ENCODE results near the gene KRT6B. TPM values are rescaled to one million over a fixed set of nuclear protein-coding genes. Genes with fewer than 3 reads are reported as not detected.
"Not testable (repeated sequence)": the region's sequence is repeated elsewhere in the genome, so short reads cannot be mapped to it uniquely, and the experiment has no call there.

KRT6B gene
- total RNA-seq, 1 donor from 2014 or later = not detected

GRCh38 chr12:52493172-52493571 is 41.2 kb upstream of the KRT6B start, which contains the start of gene KRT6A:
KRT6A (minus strand) TSS chr12:52493257; CDS start chr12:52493188, 69 bp downstream.
- Mint-ChIP-seq H3K9me3 (ENCODE audit: low read depth) (no peaks in the 10 kb centered on the region), H3K4me1 (ENCODE audit: low read depth) (peaks cover 3% of the 10 kb centered on the region), H3K27me3 (peaks cover 46% of the 10 kb centered on the region), H3K36me3 (ENCODE audit: insufficient read depth) (no peaks in the 10 kb centered on the region), H3K27ac (no peak within 1 kb of the TSS), H3K4me3 (ENCODE audit: low read depth) (no peak within 1 kb of the TSS)
- no peak for DNase-seq (ENCODE audit: low spot score, unreplicated experiment)
- no peak for TF ChIP-seq CTCF (IDR thresholded peaks at IDR 0.05; ENCODE audit: unreplicated experiment)

GRCh38 chr12:52492405-52492804 is 40.5 kb upstream of the KRT6B start:
- not testable (repeated sequence) for H3K36me3 Mint-ChIP-seq (ENCODE audit: insufficient read depth)

GRCh38 chr12:52491495-52491894 is 39.5 kb upstream of the KRT6B start:
- not testable (repeated sequence) for H3K36me3 Mint-ChIP-seq (ENCODE audit: insufficient read depth); DNase-seq (ENCODE audit: low spot score, unreplicated experiment); H3K27ac Mint-ChIP-seq; H3K9me3 Mint-ChIP-seq (ENCODE audit: low read depth); H3K4me1 Mint-ChIP-seq (ENCODE audit: low read depth); H3K4me3 Mint-ChIP-seq (ENCODE audit: low read depth)
- H3K27me3 Mint-ChIP-seq = peaks cover 49% of the 10 kb centered on the region

More at GRCh38 chr12:52492405-52492804, 40.5 kb upstream of the KRT6B start:
- not testable (repeated sequence) for H3K27ac Mint-ChIP-seq; DNase-seq (ENCODE audit: low spot score, unreplicated experiment); H3K4me3 Mint-ChIP-seq (ENCODE audit: low read depth); H3K9me3 Mint-ChIP-seq (ENCODE audit: low read depth); H3K4me1 Mint-ChIP-seq (ENCODE audit: low read depth)
- H3K27me3 Mint-ChIP-seq = peaks cover 44% of the 10 kb centered on the region

- no peak for TF ChIP-seq CTCF (IDR thresholded peaks at IDR 0.05; ENCODE audit: unreplicated experiment)
- H3K27ac Mint-ChIP-seq = no peak overlapping the region
- H3K9me3 Mint-ChIP-seq (ENCODE audit: low read depth) = peaks cover 8% of the 10 kb centered on the region
- no peaks in the 10 kb centered on the region for H3K36me3 Mint-ChIP-seq (ENCODE audit: insufficient read depth)
- H3K4me3 Mint-ChIP-seq (ENCODE audit: low read depth) = no peak overlapping the region
- no peak for DNase-seq (ENCODE audit: low spot score, unreplicated experiment)
- H3K27me3 Mint-ChIP-seq = peaks cover 45% of the 10 kb centered on the region
- no peaks in the 10 kb centered on the region for H3K4me1 Mint-ChIP-seq (ENCODE audit: low read depth)
Observed at GRCh38 chr12:52488736-52489135, 36.8 kb upstream of the KRT6B start.

- H3K4me1 Mint-ChIP-seq (ENCODE audit: low read depth); DNase-seq (ENCODE audit: low spot score, unreplicated experiment); H3K9me3 Mint-ChIP-seq (ENCODE audit: low read depth); H3K36me3 Mint-ChIP-seq (ENCODE audit: insufficient read depth); H3K4me3 Mint-ChIP-seq (ENCODE audit: low read depth); H3K27ac Mint-ChIP-seq: not testable (repeated sequence)
- H3K27me3 Mint-ChIP-seq = peaks cover 51% of the 10 kb centered on the region
Observed at GRCh38 chr12:52487744-52488443, 35.9 kb upstream of the KRT6B start.

- Mint-ChIP-seq H3K4me1 (ENCODE audit: low read depth) (no peaks in the 10 kb centered on the region), H3K4me3 (ENCODE audit: low read depth) (no peak overlapping the region), H3K27me3 (peaks cover 52% of the 10 kb centered on the region), H3K36me3 (ENCODE audit: insufficient read depth) (no peaks in the 10 kb centered on the region), H3K9me3 (ENCODE audit: low read depth) (peaks cover 8% of the 10 kb centered on the region), H3K27ac (no peak overlapping the region)
- no peak for TF ChIP-seq CTCF (IDR thresholded peaks at IDR 0.05; ENCODE audit: unreplicated experiment)
- no peak for DNase-seq (ENCODE audit: low spot score, unreplicated experiment)
Observed at GRCh38 chr12:52487211-52487610, 35.3 kb upstream of the KRT6B start.
